HG03558 (cell line): ENCODE results near the gene ZFPL1.

Experiments used
- ATAC-seq: cut with Tn5 transposase; IDR thresholded peaks from one replicate; pipeline ENCODE4 v1.9.1; 2021; ENCODE audit warnings: moderate number of reproducible peaks; ENCODE audit not compliant: unreplicated experiment; ENCODE audit errors: extremely low read depth

Gene ZFPL1

DNA sequence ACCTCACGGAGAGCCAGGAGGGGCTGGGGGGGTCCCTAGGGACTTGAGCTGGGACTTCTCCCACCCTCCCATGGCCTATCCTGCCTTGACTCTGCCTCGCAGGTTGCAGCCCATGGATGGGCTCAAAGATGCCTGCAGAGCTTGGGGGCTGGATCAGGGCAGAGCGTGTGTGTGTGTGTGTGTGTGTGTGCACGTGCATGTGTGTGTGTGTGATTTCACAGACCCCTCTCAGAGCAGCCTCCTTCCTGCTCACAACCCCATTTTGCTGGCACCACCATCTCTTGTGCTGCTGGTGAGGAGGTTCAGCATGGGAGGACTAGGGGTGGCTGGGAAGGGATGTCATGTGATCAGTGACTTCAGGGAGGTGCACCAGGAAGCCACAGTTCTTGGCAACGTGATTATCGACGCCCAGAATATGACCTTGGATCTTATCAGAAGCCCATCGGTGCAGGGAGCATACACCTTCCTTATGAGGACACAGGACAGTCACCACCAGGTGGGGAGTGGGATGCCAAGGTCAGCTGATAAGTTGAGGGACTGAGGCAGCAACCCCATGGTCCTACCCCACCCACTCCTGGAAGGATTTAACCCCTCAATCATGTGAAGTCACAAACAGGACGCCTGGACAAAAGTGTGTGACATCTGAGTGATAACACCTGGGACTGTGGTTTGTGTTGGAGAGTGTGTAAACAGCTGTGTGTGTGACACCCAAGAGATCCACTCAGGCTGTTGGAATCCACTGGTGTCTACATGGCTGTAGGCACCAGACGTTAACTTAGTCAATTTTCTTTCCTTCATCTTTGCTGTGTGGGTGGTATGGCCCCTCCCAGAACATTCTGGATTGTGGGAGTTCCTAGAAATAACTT, 23.8 kb upstream of the ZFPL1 start:
- no peak for ATAC-seq

DNA sequence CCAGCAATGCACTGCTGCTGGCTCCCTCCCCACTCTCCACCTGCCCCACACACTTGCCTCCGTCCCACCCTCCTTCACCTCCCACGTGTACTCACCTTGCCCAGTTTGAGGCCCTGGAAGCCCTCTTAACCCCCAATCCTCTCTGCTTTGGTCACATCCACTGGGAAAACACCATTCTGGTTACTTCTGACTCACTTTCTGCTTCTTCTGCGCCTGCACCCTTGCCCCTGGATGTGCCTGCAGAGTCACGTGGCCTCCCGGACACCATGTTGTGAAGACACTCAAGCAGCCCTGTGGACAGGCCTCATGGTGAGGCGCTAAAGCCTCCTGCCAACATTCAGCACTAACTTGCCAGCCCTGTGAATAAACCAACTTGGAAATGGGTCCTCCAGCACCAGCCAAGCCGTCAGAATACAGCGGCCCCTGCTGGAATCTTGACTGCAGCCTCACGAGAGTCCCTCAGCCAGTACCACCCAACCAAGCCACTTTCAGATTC, 23.1 kb upstream of the ZFPL1 start:
- ATAC-seq, result no peak

DNA sequence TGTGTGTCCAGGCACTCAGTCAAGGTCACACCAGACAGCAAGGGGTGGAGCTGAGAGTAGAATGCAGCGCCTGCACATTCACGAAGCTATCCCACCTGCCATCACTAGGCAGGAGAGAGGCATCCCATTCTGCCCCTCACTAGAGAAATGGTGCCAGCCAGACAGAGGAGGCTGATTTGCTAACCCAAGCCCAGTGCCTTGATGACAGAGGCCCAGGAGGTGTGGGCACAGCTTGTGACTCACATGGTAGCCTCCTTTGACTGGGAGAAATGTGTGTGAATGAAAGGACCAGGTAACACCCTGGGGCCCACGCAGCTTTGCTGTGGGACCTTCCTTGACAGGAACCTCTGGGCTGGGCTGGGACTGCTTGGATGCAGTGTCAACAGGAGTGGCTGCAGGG, 20.5 kb upstream of the ZFPL1 start:
- ATAC-seq, result no peak

DNA sequence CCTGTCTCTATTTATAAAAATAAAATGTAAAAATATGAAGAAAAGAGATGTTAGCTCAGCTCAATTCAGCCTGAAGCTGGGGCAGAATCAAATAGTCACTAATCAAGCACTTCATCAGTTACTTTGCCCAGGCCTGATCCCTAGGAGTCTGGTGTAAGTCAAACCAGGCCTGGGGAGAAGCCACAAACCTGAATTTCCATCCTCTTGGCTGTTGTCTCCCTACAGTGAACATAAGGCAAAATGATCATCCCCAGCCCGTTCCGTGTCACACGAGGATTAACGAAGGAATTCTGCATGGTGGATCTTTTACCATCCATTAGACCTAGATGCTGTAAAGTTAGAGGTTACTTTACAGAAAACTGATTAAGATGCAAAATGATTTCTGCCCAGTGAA, 19.2 kb upstream of the ZFPL1 start:
- no peak for ATAC-seq

DNA sequence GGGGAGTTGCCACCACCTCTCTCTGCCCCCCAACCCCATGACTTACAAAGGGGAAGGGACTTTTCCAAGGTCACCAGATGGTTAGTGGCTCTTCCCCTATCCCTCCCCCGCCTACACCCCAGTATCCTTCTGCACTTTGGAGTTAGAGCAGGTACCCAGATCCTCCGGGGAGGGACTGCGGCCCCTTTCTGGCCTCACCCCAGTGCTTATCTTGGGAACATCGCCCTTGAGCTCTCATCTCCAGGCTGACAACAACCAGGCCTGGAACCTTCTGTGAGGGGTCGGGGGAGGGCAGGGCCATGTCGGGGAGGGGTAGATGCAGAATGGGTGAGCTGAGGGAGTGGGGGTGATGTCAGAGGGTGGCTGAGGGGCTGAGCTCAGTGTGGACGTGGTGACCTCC, 18.2 kb upstream of the ZFPL1 start:
- no peak for ATAC-seq

DNA sequence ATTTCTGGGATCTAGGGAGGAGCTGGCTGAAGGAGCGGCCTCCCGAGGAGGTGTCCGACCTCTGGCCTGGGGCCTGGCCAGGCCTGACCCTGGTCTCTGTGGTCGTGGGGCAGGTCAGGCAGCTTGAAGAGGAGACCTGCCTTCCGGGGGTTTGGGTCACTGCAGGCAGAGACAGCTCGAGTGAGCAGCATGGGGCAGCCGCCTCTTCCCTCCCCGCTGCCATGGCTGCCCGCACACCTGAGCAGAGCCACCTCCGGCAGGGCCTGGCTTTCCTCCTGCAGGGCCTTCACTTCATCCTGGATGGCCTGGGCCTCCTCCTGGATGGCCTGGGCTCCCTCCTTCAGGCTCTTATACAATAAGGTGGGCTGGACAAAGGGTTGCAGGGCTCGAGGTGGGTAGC, 17.7 kb upstream of the ZFPL1 start:
- ATAC-seq, result no peak

DNA sequence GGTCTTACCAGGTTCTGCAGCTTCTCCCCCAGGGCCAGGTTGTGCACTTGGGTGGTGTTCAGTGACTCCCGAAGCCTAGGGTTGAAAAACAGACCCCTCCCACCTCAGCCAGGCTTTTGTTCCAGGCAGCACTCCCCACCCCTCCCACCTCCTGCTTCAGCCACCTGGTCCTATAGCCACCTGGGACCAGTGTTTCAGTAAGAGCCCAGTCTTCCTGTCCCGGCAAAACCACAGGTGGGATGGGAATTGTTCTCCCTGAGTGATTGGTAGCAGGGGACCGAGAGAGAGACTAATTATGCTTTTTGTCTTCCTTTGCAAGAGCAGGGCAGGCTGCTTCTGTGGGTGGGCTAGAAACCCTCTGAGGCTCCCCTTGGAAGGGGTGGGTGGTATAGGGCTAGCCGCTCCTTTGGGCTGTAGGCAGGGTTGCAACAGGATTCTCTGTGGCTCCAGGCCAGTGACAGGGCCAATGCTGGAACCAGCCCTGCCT, 17.2 kb upstream of the ZFPL1 start:
- ATAC-seq, result no peak

DNA sequence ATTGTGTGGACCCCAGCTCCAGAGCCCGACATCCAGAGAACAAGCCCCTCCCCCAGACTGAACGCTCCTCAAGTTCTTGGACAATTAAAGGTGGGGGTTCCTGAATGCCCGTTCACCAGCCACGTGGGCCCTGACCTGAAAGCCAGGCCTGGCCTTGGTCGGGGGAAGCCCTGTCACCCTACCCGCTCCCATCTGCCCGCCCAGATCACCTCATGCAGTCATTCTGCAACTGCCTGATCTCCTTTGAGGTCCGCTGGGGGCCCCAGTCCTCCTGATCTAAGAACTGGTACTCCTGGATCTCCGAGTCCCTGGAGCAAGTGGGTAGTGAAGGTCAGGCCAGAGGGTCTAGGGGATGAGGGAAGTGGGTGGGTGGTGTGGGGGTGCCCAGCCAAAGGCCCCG, 16.6 kb upstream of the ZFPL1 start:
- no peak for ATAC-seq

DNA sequence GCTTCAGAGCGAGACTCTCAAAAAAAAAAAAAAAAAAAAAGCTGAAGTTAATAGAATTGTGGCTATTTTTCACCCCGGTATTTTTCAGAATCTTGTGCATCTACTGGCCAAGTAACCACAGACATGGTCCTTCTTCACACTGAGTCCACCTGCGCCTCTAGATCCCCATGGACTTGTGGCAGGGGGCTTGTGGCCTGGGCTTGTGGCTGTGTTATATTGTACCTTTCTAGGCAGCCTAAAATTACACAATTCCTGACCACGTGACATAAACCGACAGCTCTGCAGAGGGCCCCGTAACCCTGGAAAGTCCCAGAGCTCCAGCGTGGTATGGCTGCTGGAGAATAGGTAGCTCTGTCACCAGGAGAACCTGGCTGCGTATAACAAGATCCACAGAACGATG, 14.8 kb upstream of the ZFPL1 start:
- ATAC-seq, result no peak

DNA sequence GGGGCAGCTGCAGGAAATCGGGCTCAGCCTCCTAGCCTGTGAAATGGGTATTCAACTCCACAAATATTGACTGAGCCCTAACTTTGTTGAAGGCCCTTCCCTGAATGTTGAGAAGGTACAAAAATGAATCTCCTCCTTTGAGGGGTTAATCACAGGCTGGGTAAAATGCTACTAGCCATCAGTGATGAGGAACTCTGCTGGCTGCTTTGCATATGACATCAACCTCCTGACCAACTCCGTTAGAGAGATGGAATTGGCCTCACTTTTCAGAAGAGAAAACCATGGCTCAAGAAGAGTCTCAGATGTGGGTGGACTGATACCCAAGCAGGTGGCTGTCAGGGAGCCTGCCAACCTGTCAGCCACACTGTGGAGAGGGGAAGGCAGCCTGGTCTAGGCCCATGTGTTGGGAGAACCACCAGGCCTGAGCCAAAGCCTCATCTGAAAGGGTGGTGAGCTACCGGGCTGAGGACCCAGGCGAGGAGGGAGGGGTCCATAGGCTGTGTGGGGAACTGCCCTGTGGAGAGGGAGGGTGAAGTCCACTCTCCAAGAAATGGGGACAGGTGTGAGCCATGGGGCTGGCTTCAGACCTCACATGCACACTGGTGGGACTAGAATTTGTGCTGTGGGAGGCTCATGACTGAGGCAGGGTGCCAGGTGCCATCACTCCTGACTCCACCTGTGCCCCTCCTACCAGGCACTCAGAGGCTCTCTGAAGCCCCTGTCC, 12.0 kb upstream of the ZFPL1 start:
- ATAC-seq, result no peak

DNA sequence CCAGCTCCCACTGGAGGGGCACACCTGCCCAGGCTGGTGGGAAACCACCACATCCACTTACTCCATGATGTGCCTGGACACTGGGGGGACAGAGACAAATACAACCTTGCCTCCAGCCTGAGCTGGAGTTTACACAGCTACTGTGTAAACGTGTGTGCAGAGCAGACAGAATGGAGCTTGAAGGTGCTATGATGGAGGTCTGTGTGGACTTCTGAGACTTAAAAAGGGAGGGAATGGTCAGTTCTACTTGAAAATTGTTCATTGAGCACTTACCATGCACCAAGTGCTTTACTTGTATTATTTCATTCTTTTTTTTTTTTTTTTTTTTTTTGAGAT, 11.4 kb upstream of the ZFPL1 start:
- ATAC-seq, result no peak

DNA sequence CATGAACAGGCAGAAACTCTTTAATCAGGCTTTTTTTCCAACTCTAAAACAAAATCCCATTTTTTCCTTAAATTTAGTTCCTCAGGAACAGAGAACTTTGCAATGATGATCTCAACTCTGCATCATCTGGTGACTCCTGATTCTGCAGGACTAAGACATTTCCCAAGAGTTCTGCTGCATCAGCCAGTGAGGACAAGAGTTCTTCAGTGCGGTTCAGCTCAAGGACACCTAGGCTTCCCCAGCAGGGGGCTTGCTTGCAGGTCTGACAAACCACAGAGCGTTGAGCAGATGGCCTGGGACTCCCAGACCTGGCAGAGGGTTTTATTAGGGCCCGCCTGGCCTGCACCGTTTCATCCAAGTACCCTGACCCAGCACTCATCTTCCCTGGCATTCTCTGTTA, 6.6 kb upstream of the ZFPL1 start:
- ATAC-seq, result no peak

DNA sequence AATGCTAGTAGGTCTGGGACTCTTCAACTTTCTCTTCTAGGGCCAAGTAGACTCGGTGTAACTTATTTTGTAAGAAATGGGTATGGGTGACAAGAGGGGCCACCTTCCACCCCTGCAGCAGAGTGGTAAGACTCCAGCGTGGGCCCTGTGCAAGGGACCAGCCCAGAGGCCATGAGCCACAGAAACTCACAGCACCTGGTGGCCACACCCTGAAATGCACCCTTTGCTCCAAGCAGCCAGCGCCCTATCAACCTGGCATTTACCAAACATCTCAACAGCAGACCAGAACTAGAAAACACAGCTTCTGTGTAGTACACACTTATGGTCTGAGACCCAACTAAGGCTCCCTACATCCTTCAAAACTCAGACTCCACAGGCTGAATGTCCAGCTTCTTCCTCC, 5.9 kb upstream of the ZFPL1 start:
- no peak for ATAC-seq

DNA sequence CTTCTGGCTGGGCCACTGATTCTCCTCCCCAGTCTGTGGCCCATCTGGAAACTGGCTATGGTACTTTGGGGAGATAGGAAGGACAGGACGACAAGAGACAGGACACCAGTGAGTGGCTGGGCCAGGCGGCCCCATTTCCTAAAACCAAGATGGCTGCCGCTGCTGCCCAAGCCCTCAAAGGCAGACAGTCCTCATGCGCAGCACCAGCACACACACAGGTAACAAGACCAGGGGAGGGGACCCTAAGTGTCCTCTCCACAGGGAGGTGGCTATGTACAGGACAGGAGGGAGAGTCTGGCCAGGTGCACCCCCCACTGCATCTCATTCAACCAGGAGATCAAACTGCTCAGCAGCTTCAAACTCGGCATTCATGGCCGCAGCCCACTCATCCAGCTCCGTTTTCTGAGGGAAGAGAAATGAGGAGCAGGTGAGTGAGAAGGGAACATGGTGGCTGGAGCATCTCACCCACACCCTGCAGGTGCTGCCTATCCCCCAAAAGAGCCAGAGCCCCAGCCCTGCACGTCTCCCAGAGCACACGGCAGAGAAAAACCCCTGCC, 5.2 kb upstream of the ZFPL1 start:
- ATAC-seq, result no peak

DNA sequence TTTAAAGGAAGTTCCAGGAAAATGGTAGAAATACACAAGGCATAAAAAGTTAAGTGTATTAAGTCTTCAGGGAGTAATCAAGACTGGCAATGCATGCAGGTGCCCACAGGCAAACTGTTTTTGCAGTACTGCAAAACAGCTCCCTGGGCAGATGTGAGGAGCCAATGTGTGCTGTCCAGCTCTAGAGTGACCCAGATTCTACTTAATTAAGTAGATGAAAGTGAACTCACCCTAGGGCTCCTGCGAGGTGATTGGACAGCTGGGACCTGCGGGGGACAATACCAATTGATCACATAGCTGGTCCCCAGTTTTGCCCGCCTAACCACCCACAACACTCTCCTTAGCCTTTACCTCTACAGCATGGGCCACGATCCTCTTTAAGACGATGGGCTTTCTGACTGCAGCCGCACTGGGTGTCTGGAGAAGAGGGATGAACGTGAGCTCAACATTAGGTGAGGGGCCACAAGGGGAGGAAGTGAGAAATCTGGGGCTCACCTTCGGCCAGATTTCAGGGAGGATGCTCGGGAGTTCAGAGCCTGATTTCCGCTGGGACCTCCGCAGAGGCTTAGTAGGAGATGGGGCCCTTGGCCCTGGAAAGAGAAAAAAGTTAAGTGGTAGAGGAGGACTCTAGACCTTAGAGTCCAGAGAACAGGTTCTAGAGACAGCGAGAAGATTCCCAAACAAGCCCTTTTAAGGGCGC, 738 bp upstream of the ZFPL1 start:
- no peak for ATAC-seq

DNA sequence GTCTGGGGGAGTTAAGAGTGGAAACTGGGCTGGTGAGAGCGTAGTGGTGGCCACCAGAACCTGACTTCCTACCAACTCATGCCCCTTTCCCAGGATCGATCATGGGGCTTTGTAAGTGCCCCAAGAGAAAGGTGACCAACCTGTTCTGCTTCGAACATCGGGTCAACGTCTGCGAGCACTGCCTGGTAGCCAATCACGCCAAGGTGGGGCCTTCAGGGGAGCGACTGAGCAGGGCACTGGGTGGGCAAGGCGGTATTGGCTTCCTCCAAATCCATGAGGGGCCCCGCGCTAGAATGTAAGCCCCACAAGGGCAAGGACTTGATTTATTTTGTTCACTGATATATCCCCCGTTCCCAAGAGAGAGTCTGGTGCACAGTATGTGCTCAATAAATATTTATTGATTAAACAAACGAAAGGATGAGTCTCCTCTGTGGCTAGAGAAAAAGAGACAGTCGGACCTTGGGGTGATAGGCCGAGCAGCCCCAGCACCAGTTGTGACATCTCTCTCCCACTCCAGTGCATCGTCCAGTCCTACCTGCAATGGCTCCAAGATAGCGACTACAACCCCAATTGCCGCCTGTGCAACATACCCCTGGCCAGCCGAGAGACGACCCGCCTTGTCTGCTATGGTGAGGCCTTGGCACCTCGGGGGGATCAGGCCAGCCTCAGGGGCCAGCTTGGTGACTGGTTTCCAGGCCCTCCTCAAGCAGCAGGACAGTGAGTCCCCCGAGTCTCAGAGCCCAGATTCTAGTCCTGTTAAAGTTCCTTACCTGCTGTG, 765 bp downstream of the ZFPL1 start:
- no peak for ATAC-seq

DNA sequence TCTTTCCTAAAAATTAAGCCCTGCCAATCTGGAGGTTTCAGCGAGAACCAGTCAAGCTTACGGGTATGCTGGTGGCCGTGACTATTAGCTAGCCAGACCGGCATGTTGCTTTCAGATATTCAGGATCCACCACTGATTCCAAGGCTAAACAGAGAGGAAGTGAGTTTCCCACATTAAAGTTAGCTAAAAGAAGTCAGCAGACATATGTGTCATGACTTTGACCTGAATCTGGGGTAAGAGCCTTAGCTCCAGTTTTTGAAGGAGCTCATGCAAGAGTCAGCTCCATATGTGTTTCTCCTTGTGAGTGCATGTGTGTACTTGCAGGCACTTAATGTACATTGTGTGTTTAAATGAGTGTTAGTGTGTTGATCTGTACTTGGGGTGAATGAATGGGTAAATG, 1.4 kb downstream of the ZFPL1 start:
- ATAC-seq, result no peak

DNA sequence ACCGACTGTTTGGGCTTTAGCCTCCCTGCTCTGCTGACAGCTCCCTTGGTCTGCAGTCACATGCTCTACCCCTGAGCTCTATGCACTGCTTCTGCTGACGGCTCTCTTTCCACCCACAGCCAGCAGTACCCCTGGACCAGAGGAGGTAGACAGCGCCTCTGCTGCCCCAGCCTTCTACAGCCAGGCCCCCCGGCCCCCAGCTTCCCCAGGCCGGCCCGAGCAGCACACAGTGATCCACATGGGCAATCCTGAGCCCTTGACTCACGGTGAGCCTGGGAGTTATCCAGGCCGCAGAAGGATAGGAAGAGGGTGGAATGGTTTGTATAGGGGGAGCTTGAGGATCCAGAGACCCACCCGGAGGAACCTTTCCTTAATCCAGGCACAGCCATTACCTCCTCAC, 2.8 kb downstream of the ZFPL1 start:
- no peak for ATAC-seq

DNA sequence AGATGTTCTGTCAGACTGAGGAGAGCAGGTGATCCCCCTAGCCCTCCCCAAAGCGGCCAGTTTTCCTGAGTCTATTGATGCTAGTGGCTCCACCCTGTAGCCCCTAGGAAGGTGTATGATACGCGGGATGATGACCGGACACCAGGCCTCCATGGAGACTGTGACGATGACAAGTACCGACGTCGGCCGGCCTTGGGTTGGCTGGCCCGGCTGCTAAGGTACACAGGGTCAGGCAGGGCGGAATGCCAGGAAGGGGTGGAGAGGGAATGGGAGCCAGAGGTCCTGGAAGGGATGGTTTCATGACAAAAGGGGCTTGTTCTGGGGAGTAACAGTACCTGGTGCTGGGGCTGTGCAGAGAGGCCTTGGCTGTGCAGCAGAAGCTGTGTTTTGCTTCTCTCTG, 3.2 kb downstream of the ZFPL1 start:
- no peak for ATAC-seq

DNA sequence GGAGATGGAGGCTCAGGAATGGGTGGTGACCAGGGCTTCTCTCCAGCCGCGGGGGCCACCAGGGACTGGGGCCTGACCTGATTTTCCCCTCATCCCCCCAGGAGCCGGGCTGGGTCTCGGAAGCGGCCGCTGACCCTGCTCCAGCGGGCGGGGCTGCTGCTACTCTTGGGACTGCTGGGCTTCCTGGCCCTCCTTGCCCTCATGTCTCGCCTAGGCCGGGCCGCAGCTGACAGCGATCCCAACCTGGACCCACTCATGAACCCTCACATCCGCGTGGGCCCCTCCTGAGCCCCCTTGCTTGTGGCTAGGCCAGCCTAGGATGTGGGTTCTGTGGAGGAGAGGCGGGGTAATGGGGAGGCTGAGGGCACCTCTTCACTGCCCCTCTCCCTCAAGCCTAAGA, 3.8 kb downstream of the ZFPL1 start:
- no peak for ATAC-seq
